WI38 (cell line): Measurements from ENCODE around the gene NPR2.

ENCODE experiments used
- H3K4me3 ChIP-seq: 2 replicates; pipeline ENCODE4 v1.5.1; 2011; ENCODE audit warnings: low read depth, mild to moderate bottlenecking, control low read depth, low read length
- CTCF ChIP-seq: IDR thresholded peaks from 2 replicates; pipeline ENCODE4 v1.5.1; 2012; ENCODE audit warnings: low read depth, mild to moderate bottlenecking, control low read depth, low read length

Gene NPR2

GRCh38 chr9:35798658-35799374 is 7.4 kb downstream of the NPR2 start:
- H3K4me3 ChIP-seq: no peak overlapping the region

GRCh38 chr9:35800530-35800929 is 9.1 kb downstream of the NPR2 start:
- no peak overlapping the region for H3K4me3 ChIP-seq
- TF ChIP-seq CTCF: no peak

More at GRCh38 chr9:35798658-35799374, 7.4 kb downstream of the NPR2 start:
- no peak for TF ChIP-seq CTCF

- no peak overlapping the region for H3K4me3 ChIP-seq
- TF ChIP-seq CTCF: no peak
Observed at GRCh38 chr9:35801328-35802128, 10.1 kb downstream of the NPR2 start.

- no peak for TF ChIP-seq CTCF
- H3K4me3 ChIP-seq: no peak overlapping the region
Observed at GRCh38 chr9:35806101-35806500, 14.7 kb downstream of the NPR2 start.

GRCh38 chr9:35808433-35808832 is 17.0 kb downstream of the NPR2 start:
- no peak for TF ChIP-seq CTCF
- H3K4me3 ChIP-seq: no peak overlapping the region

- TF ChIP-seq CTCF: no peak
- H3K4me3 ChIP-seq: no peak overlapping the region
Observed at GRCh38 chr9:35810122-35810521, 18.7 kb downstream of the NPR2 start.
